HG02759 (cell line): Measurements from ENCODE around the gene FSD1L.
"Not testable (repeated sequence)": the region's sequence is repeated elsewhere in the genome, so short reads cannot be mapped to it uniquely, and the experiment has no call there.

Source experiments
- ATAC-seq: cut with Tn5 transposase; IDR thresholded peaks from one replicate; pipeline ENCODE4 v1.9.1; 2021; ENCODE audit warnings: mild to moderate bottlenecking, moderate library complexity; ENCODE audit not compliant: unreplicated experiment

FSD1L gene

DNA sequence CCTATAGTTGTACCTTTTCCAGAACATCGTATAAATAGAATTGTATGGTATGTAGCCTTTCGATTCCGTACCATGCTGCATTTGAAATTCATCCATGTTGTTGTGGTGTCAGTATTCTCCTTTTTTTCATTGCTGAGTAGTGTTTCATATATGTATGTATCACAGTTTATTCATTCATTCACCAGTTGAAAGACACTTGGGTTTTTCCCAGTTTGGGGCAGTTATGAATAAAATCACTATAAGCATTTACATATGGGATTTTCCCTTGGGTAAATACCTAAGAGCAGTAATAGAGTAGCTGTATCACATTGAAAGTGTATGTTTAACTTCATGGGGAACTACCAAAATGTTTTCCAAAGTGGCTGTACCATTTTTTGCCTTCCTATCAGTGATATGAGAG lies 94.0 kb downstream of the FSD1L start:
- peak; percentile 96 for ATAC-seq

DNA sequence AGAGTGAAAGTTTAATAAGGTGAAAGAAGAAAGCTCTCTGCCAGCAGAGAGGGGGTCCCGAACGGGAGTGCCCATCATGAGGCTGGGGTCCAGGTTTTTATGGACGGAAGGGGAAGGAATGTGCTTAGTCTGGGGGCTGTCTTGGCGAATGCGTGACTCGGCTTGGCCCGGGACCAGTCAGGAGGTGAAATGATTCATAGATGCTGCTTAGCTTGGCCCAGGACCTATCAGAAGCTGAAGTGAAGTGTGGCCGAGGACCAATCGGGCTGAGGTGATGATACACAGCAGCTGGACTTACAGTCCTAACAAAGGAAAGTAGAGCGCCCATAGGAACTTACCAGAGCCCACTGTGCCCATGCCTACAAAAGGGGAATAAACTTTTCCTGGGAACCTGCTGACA lies 106.2 kb downstream of the FSD1L start:
- no peak for ATAC-seq

DNA sequence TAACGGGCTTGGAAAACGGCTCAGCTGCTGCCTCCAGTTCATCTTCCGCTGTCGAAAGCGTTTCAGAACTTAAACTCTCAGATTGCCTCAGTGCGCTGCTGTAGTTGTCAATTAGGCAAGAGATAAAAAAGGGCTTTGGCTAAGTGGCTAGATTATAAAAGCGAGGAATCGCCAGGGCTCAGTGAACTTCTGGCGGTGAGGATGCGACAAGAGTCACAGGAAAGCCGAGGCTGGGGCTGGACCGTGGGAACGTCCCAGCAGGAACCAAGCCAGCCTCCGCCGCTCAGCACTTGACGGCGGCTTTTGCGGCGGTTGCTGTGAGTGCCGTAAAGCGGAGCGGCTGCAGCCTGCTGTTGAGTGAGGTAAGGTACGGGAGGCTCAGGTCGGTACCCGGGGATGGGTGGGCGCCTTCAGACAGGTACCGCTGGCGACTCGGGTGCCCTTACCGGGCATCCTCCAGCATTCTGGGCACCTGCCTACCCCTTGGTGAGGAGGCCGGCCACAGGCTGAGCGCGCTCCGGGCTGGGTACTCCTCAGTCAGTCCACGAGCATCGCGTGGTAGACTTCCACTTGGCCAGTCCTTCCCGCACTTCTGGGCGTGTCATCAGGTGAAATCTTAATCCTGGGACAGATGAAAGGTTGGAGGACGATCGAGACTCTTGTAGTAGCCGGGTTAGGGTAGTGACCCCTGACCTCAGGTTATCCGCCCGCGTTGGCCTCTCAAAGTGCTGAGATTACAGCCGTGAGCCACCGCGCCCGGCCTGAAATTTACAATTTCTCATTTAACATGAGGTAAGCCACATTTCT lies 110.2 kb downstream of the FSD1L start, which contains the start of gene FKTN:
TSS of gene FKTN (plus strand) at position 328 of the 807 bp plus-strand sequence. CDS start 16,902 bp downstream, outside the sequence.
- ATAC-seq = peak; percentile 97

DNA sequence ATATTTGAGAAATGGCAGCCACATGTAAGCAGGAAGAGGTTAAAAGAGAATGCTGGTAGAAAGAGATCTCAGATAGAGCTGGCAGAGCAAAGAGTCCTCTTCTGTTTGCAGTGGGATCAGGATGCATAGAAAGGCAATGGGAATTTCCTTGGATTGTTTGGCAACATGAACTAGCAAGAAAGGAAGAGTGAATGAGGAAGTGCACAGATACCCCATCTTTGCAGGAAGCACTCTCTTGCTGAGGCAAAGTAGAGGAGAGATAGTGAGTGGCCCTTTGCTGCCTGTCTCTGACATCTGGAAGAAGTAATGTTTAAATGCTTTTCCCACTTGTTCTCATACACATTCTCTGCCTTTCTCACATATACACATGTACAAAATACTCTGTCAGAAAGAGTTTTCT lies 124.6 kb downstream of the FSD1L start:
- no peak for ATAC-seq

DNA sequence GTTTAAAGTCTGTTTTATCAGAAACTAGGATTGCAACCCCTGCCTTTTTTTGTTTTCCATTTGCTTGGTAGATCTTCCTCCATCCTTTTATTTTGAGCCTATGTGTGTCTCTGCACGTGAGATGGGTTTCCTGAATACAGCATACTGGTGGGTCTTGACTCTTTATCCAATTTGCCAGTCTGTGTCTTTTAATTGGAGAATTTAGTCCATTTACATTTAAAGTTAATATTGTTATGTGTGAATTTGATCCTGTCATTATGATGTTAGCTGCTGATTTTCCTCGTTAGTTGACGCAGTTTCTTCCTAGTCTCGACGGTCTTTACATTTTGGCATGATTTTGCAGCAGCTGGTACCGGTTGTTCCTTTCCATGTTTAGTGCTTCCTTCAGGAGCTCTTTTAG lies 132.1 kb downstream of the FSD1L start:
- ATAC-seq = not testable (repeated sequence)

DNA sequence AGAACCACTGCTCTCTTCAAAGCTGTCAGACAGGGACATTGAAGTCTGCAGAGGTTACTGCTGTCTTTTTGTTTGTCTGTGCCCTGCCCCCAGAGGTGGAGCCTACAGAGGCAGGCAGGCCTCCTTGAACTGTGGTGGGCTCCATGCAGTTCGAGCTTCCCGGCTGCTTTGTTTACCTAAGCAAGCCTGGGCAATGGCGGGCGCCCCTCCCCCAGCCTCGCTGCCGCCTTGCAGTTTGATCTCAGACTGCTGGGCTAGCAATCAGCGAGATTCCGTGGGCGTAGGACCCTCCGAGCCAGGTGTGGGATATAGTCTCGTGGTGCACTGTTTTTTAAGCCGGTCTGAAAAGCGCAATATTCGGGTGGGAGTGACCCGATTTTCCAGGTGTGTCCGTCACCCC lies 133.7 kb downstream of the FSD1L start:
- not testable (repeated sequence) for ATAC-seq

DNA sequence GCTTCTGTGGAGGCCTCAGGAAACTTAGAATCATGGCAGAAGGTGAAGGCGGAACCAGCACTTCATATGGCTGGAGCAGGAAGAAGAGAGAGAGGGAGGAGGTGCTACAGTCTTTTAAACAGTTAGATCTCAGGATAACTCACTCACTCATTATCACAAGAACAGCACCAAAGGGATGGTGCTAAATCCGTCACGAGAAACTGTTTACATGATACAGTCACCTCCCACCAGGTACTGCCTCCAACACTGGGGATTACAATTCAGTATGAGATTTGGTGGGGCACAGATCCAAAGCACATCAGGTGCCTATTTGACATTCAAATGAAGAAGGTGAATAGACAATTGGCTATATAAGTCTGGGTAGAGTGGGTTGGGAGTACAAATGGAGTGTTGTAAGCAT lies 145.3 kb downstream of the FSD1L start:
- ATAC-seq = no peak
